ENCODE data around the gene ACOX1. TPM values are rescaled to one million over a fixed set of nuclear protein-coding genes. Genes with fewer than 3 reads are reported as not detected.

The ACOX1 gene
- total RNA-seq = 10 to 100 TPM; 22.8 to 48.2 (median 28.2) TPM
- 27.7 TPM for total RNA-seq (2013)

DNA sequence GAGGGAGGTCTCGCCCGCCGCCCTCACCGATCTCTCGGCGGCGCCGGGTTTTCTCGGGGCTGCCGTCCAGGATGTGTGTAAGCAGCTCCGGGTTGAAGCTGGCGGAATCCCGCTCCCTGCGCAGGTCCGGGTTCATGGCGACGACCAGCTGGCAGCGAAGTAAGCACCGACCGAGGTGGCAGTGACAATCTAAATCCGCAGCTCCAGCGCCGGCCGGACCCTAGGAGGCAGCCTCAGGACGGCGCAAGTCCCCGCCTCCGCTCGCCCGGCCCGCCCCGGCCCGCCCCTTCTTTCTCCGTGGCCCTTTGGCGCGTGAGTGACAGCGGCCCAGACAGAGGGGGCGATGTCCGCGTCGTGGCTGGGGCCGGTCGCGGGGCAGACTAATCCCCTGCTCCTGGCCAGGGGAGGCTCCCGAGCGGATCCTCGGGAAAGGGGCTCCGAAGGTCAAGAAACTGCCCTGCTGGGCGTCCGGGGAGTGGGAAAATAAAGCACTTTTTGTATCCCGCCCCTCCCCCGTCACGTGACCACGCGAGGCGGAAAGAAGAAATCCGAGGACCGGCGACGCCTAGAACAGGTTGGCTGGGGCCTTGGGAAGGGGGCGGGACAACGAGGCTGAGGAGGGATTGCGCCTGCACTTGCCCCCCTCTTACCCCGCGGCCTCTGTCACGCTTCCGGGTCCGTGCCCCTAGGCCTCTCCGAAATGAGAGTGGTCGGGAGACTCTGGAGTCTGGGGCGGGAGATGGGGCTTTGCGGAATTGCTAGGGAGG lies at the start of gene ACOX1, which contains the start of gene TEN1:
TSS of gene ACOX1 (minus strand) at position 229 of the 767 bp plus-strand sequence. CDS start at position 136, 93 bp downstream.
TSS of gene TEN1 (plus strand) at position 303 of the 767 bp plus-strand sequence. CDS start 6,953 bp downstream, outside the sequence.
- H3K4me3 ChIP-seq (ENCODE audit: low read length) = peak within 1 kb of the TSS; percentile 96
- Mint-ChIP-seq H3K9me3 (no peaks in the 10 kb centered on the region), H3K4me3 (peak within 1 kb of the TSS; percentile 96), H3K27ac (peak within 1 kb of the TSS; percentile 99 to 100), H3K36me3 (no peaks in the 10 kb centered on the region), H3K27me3 (ENCODE audit: low read depth in 2 of 2) (no peaks in the 10 kb centered on the region), H3K4me1 (peaks cover 28 to 33% of the 10 kb centered on the region in 2 donors)
- TF ChIP-seq, protein P1, sequence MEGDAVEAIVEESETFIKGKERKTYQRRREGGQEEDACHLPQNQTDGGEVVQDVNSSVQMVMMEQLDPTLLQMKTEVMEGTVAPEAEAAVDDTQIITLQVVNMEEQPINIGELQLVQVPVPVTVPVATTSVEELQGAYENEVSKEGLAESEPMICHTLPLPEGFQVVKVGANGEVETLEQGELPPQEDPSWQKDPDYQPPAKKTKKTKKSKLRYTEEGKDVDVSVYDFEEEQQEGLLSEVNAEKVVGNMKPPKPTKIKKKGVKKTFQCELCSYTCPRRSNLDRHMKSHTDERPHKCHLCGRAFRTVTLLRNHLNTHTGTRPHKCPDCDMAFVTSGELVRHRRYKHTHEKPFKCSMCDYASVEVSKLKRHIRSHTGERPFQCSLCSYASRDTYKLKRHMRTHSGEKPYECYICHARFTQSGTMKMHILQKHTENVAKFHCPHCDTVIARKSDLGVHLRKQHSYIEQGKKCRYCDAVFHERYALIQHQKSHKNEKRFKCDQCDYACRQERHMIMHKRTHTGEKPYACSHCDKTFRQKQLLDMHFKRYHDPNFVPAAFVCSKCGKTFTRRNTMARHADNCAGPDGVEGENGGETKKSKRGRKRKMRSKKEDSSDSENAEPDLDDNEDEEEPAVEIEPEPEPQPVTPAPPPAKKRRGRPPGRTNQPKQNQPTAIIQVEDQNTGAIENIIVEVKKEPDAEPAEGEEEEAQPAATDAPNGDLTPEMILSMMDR (IDR thresholded peaks at IDR 0.05) = peak; percentile 33
- H3K36me3 ChIP-seq (ENCODE audit: control insufficient read depth, insufficient read depth, low read length) = peaks cover 4% of the 10 kb centered on the region
- intact Hi-C loops (cut with micrococcal nuclease) = loop anchor here (1.0 kb wide), 1 partner anchor 38 kb away; the partner anchor contains the start of gene FBF1
- whole genome bisulfite sequencing (ENCODE audit: insufficient coverage) = under 1% methylated on average over 72 of the region's 72 CpGs
- peak within 1 kb of the TSS; percentile 93 for H3K27ac ChIP-seq (ENCODE audit: low read length)
- DNase-seq (peak; percentile 90 to 98), ATAC-seq (peak; percentile 90 to 97 (median 91))
- H3K27me3 ChIP-seq (ENCODE audit: control insufficient read depth, insufficient read depth, low read length) = no peaks in the 10 kb centered on the region
- H3K9me3 ChIP-seq (ENCODE audit: control insufficient read depth, insufficient read depth, low read length) = no peaks in the 10 kb centered on the region
- H3K4me1 ChIP-seq (ENCODE audit: control insufficient read depth, insufficient read depth, low read length) = peaks cover 19% of the 10 kb centered on the region

DNA sequence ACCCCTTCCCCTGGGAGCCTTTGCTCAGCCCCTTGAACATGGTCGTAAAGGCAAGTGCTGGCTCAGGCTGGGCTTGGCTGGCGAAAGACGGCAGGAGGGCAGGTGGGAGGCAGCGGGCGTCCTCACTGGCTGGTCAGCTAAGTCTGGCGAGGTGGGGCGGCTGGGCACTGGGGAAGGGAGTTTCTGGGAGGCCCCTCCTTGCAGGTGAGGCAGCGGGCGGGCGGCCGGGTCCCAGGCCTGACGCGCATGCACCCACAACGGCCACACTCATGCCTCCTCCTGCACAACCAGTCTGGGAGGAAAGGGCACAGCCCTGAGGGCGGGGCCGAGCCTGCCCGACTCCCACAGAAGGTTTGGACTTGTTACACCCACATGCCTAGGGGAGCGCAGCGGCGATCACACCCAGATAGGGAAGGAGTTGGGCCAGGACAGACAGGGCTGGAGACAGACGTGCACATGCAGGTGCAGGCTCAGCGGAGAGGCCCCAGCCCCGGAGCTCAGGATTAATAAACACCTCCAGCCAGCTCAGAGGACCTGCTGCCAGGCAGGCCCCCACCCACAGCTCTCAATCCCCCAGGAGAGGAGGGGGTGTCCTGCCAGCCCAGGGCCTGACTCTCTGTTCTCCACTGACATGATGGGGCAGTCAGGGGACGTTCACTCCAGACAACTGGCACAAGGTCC lies 48.3 kb upstream of the ACOX1 start, which contains the start of gene EVPL:
TSS of gene EVPL (minus strand) at position 148 of the 681 bp plus-strand sequence. CDS start at position 40, 108 bp downstream.
- Histone ChIP-seq H3K27ac (ENCODE audit: low read length) (no peak within 1 kb of the TSS), H3K27me3 (ENCODE audit: control insufficient read depth, insufficient read depth, low read length) (no peaks in the 10 kb centered on the region), H3K36me3 (ENCODE audit: control insufficient read depth, insufficient read depth, low read length) (no peaks in the 10 kb centered on the region), H3K4me3 (ENCODE audit: low read length) (no peak within 1 kb of the TSS), H3K9me3 (ENCODE audit: control insufficient read depth, insufficient read depth, low read length) (no peaks in the 10 kb centered on the region), H3K4me1 (ENCODE audit: control insufficient read depth, insufficient read depth, low read length) (peaks cover 16% of the 10 kb centered on the region)
- WGBS (ENCODE audit: insufficient coverage) = 88% methylated on average over 24 of the region's 24 CpGs
- H3K4me3 Mint-ChIP-seq = no peak within 1 kb of the TSS
- peaks cover 9 to 12% of the 10 kb centered on the region in 2 donors for H3K4me1 Mint-ChIP-seq
- no peak for DNase-seq
- intact Hi-C loops (cut with micrococcal nuclease) = no loop called here
- H3K9me3 Mint-ChIP-seq = no peaks in the 10 kb centered on the region
- no peak within 1 kb of the TSS for H3K27ac Mint-ChIP-seq
- TF ChIP-seq, protein P1 (IDR thresholded peaks at IDR 0.05) = no peak
- no peaks in the 10 kb centered on the region for H3K27me3 Mint-ChIP-seq (ENCODE audit: low read depth in 2 of 2)
- ATAC-seq = peak in 1 of 3 donors; percentile 24
- no peaks in the 10 kb centered on the region for H3K36me3 Mint-ChIP-seq

DNA sequence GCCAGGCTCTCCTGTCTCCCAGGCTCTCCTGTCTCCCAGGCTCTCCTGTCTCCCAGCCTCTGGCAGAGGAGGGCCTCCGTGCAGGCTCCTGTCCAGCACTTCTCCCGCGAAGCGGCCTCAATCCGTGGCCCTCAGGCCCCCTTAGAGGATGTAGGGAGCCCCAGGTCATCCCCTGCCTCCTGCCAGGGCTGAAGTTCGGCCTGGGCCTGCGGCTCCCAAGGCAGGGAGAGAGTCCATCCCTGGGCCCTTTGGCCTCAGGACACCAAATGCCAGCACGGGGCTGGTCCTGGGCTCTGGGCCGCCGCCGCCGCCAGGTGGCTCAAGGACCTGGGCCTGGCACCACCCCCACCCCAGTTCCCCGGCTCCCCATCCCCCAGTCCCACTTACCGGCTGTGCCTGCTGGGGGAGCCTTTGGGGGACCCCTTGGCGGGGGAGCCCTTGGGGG lies 47.8 kb upstream of the ACOX1 start:
- Mint-ChIP-seq H3K4me1 (peaks cover 9 to 12% of the 10 kb centered on the region in 2 donors), H3K27me3 (ENCODE audit: low read depth in 2 of 2) (no peaks in the 10 kb centered on the region), H3K36me3 (no peaks in the 10 kb centered on the region), H3K9me3 (no peaks in the 10 kb centered on the region), H3K27ac (no peak overlapping the region), H3K4me3 (no peak overlapping the region)
- 92% methylated on average over 15 of the region's 15 CpGs for WGBS (ENCODE audit: insufficient coverage)
- intact Hi-C loops (cut with micrococcal nuclease) = no loop called here
- no peak overlapping the region for H3K27ac ChIP-seq (ENCODE audit: low read length)
- peaks cover 16% of the 10 kb centered on the region for H3K4me1 ChIP-seq (ENCODE audit: control insufficient read depth, insufficient read depth, low read length)
- TF ChIP-seq, protein P1 (IDR thresholded peaks at IDR 0.05) = no peak
- no peaks in the 10 kb centered on the region for H3K36me3 ChIP-seq (ENCODE audit: control insufficient read depth, insufficient read depth, low read length)
- no peak overlapping the region for H3K4me3 ChIP-seq (ENCODE audit: low read length)
- H3K27me3 ChIP-seq (ENCODE audit: control insufficient read depth, insufficient read depth, low read length) = no peaks in the 10 kb centered on the region
- ATAC-seq (no peak), DNase-seq (no peak)
- H3K9me3 ChIP-seq (ENCODE audit: control insufficient read depth, insufficient read depth, low read length) = no peaks in the 10 kb centered on the region
